K562 (cell line): ENCODE data around the gene CNDP2.

Experiments
- CEBPB ChIP-seq: fragments of 450-650 bp; IDR thresholded peaks from 2 replicates; pipeline ENCODE4 v1.6.1; 2016; ENCODE audit warnings: missing genetic modification characterization, missing compliant biosample characterization
- E2F3 ChIP-seq: fragments of 250-450 bp; sonication (Bioruptor Pico); IDR thresholded peaks from 2 replicates; pipeline ENCODE4 v1.4.0; 2020; ENCODE audit warnings: mild to moderate bottlenecking
- EZH2 ChIP-seq: IDR thresholded peaks from 2 replicates; pipeline ENCODE4 v1.6.1; 2012; ENCODE audit warnings: low read depth, mild to moderate bottlenecking, inconsistent platforms, low read length, borderline replicate concordance
- HMGN3 ChIP-seq: IDR thresholded peaks from 2 replicates; pipeline ENCODE4 v1.6.1; 2011; ENCODE audit warnings: borderline replicate concordance, low read depth, mild to moderate bottlenecking, mixed read lengths, low read length; ENCODE audit not compliant: insufficient read length; ENCODE audit errors: extremely low read depth
- HNRNPL ChIP-seq: fragments of 200-400 bp; formaldehyde crosslinking; IDR thresholded peaks from 2 replicates; pipeline ENCODE4 v1.6.1; 2017; ENCODE audit warnings: low read depth, mild to moderate bottlenecking, low read length
- IRF2 ChIP-seq: sonication (generic); formaldehyde crosslinking; IDR thresholded peaks from 2 replicates; pipeline ENCODE4 v1.8.1; 2022; ENCODE audit warnings: mild to moderate bottlenecking, missing genetic modification reagents
- MTA3 ChIP-seq: fragments of 450-650 bp; formaldehyde crosslinking; IDR thresholded peaks from 2 replicates; pipeline ENCODE4 v1.6.1; 2017; ENCODE audit warnings: mild to moderate bottlenecking, borderline replicate concordance
- NBN ChIP-seq: fragments of 450-650 bp; IDR thresholded peaks from 2 replicates; pipeline ENCODE4 v1.6.1; 2016; ENCODE audit warnings: low read depth, mild to moderate bottlenecking
- POLR2A ChIP-seq: fragments of 450-650 bp; conservative IDR thresholded peaks from 2 replicates; pipeline ENCODE4 v1.6.1; 2016
- POLR2AphosphoS5 ChIP-seq: IDR thresholded peaks from 2 replicates; pipeline ENCODE4 v1.6.1; 2011; ENCODE audit warnings: mild to moderate bottlenecking, low read depth, low read length, moderate library complexity; ENCODE audit not compliant: control insufficient read depth, insufficient read depth
- ZNF707 ChIP-seq: fragments of 250-450 bp; sonication (Bioruptor Pico); conservative IDR thresholded peaks from 2 replicates; pipeline ENCODE4 v1.8.0; 2022; ENCODE audit warnings: inconsistent platforms, mild to moderate bottlenecking, moderate library complexity
- TF ChIP-seq, protein P1 (sequence below), 3 experiments: IDR thresholded peaks in 2 of 3; conservative IDR thresholded peaks in 1 of 3; 2 replicates each; pipeline ENCODE4 v1.5.1; 2011 to 2012; ENCODE audit warnings: low read length in 3 of 3, mild to moderate bottlenecking in 3 of 3, control low read depth in 2 of 3, improper control_type of control experiment in 1 of 3, inconsistent platforms in 1 of 3, low read depth in 1 of 3, mixed read lengths in 1 of 3, moderate library complexity in 1 of 3; ENCODE audit not compliant: insufficient read depth in 2 of 3
- TF ChIP-seq, protein P2 (sequence below), 2 experiments: fragments of 450-650 bp; IDR thresholded peaks; 2 replicates each; pipeline ENCODE4 v1.6.1; 2016; ENCODE audit warnings: mild to moderate bottlenecking in 2 of 2, borderline replicate concordance in 1 of 2, low read depth in 1 of 2, moderate library complexity in 1 of 2

DNA sequence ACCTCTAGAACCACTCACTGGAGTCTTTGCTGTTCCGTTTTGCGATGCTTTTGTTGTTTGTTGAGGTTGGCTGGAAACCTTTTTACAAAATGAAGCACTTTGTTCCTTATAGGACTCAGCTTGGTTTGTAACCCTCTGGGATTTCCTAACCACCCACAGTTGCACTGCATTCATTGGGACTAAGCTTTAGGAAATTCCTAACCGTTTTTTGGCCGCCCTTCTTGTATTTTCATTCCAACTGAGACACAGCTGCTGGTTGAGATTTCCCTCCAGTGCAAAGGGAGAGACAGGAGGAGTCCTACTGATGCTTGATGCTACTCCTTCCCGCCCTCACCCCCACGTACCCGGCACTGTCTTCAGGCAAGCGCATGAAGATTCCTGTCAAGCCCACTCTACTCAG is 32.9 kb upstream of the CNDP2 start:
- TF ChIP-seq HNRNPL = no peak
- no peak for TF ChIP-seq POLR2A
- no peak for TF ChIP-seq EZH2
- no peak for TF ChIP-seq NBN
- TF ChIP-seq E2F3 (CRISPR knock-in tag) = no peak
- TF ChIP-seq, protein P1, sequence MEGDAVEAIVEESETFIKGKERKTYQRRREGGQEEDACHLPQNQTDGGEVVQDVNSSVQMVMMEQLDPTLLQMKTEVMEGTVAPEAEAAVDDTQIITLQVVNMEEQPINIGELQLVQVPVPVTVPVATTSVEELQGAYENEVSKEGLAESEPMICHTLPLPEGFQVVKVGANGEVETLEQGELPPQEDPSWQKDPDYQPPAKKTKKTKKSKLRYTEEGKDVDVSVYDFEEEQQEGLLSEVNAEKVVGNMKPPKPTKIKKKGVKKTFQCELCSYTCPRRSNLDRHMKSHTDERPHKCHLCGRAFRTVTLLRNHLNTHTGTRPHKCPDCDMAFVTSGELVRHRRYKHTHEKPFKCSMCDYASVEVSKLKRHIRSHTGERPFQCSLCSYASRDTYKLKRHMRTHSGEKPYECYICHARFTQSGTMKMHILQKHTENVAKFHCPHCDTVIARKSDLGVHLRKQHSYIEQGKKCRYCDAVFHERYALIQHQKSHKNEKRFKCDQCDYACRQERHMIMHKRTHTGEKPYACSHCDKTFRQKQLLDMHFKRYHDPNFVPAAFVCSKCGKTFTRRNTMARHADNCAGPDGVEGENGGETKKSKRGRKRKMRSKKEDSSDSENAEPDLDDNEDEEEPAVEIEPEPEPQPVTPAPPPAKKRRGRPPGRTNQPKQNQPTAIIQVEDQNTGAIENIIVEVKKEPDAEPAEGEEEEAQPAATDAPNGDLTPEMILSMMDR (IDR thresholded peaks at IDR 0.05 in 2 of 3, conservative IDR thresholded peaks at IDR 0.05 in 1 of 3; ENCODE audit: insufficient read depth in 2 of 3, low read depth in 1 of 3, low read length in 3 of 3) = no peak
- TF ChIP-seq, protein P2, sequence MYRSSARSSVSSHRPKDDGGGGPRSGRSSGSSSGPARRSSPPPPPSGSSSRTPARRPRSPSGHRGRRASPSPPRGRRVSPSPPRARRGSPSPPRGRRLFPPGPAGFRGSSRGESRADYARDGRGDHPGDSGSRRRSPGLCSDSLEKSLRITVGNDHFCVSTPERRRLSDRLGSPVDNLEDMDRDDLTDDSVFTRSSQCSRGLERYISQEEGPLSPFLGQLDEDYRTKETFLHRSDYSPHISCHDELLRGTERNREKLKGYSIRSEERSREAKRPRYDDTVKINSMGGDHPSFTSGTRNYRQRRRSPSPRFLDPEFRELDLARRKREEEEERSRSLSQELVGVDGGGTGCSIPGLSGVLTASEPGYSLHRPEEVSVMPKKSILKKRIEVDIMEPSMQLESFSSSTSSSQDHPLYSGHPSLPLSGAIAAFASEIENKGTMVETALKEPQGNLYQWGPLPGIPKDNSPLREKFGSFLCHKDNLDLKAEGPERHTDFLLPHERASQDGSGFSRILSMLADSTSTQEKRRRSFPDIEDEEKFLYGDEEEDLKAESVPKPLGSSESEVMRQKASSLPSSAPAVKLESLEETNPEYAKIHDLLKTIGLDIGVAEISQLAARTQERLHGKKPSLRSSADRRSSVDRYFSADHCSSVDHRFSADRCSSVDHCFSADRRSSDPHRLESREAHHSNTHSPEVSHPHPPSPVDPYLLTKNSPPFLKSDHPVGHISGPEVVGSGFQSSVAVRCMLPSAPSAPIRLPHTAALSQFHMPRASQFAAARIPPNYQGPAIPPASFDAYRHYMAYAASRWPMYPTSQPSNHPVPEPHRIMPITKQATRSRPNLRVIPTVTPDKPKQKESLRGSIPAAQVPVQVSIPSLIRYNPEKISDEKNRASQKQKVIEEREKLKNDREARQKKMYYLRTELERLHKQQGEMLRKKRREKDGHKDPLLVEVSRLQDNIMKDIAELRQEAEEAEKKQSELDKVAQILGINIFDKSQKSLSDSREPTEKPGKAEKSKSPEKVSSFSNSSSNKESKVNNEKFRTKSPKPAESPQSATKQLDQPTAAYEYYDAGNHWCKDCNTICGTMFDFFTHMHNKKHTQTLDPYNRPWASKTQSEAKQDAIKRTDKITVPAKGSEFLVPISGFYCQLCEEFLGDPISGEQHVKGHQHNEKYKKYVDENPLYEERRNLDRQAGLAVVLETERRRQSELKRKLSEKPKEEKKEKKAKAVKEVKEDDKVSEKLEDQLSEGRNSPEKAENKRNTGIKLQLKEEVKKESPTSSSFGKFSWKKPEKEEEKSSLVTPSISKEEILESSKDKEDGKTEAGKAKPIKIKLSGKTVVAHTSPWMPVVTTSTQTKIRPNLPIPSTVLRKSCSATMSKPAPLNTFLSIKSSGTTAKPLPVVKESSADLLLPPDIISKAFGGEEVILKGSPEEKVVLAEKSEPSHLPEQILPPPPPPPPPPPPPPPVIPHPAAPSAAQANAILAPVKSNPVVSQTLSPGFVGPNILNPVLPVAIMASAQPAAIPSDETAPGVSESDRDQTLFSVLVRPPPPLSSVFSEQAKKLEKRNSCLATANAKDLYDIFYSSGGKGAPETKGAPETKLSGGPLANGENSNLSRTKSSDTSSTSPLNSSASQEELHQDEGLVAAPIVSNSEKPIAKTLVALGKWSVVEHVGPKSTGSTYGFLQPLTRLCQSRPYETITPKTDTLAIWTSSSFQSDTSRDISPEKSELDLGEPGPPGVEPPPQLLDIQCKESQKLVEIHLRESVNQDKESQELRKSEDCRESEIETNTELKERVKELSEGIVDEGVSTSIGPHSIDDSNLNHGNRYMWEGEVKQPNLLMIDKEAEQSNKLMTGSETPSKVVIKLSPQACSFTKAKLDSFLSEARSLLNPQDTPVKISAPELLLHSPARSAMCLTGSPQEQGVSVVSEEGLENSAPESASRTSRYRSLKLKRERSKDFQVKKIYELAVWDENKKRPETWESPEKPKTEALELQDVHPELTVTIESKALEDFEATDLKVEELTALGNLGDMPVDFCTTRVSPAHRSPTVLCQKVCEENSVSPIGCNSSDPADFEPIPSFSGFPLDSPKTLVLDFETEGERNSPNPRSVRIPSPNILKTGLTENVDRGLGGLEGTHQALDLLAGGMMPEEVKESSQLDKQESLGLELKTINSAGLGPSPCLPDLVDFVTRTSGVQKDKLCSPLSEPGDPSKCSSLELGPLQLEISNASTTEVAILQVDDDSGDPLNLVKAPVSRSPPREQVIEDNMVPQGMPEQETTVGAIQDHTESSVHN (IDR thresholded peaks at IDR 0.05; ENCODE audit: borderline replicate concordance in 1 of 2, low read depth in 1 of 2) = no peak
- TF ChIP-seq CEBPB (tag) = no peak
- TF ChIP-seq IRF2 (CRISPR knock-in tag) = no peak
- TF ChIP-seq POLR2AphosphoS5 = no peak
- TF ChIP-seq HMGN3 = no peak
- TF ChIP-seq MTA3 = no peak
- no peak for TF ChIP-seq ZNF707 (CRISPR knock-in tag)
